HG02763 (cell line): Measurements from ENCODE around the gene TRAF3.
A peak's percentile ranks its signal among the peaks of the same experiment; 100 is the strongest.
"Not testable (repeated sequence)": the region's sequence is repeated elsewhere in the genome, so short reads cannot be mapped to it uniquely, and the experiment has no call there.

Experiments
- ATAC-seq: cut with Tn5 transposase; IDR thresholded peaks from one replicate; pipeline ENCODE4 v1.9.1; 2021; ENCODE audit warnings: mild to moderate bottlenecking, moderate library complexity; ENCODE audit not compliant: unreplicated experiment

The TRAF3 gene

DNA sequence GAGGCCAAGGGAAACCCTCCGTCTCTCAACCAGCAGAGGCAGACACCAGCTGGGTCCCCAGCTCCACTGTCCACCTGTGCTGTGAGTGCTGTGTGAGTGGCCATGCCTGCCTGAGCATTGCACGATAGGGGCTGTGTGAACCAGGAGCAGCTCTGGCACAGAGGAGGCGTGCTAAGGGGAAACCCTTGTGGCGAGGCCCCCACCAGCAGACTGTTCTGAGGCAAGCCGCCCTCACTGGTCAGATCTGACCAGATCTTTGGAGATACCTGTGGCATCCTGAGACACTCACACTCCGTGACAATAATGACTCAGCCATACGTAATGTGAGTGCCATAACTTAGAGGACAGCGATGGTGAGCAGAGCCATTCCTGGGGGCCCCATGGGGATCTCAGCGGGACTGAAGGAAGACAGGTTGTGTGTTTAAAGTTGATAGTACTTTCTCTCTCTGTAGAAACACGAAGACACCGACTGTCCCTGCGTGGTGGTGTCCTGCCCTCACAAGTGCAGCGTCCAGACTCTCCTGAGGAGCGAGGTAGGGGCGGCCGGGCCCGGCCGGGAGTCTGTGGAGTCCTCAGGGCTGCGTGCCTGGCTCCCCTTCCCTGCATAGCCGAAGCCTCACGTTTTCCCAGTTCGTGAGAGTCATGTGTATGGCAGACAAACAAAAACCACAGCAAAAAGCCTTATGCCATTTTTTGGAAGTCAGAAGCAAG lies 108.6 kb downstream of the TRAF3 start:
- ATAC-seq, result no peak

DNA sequence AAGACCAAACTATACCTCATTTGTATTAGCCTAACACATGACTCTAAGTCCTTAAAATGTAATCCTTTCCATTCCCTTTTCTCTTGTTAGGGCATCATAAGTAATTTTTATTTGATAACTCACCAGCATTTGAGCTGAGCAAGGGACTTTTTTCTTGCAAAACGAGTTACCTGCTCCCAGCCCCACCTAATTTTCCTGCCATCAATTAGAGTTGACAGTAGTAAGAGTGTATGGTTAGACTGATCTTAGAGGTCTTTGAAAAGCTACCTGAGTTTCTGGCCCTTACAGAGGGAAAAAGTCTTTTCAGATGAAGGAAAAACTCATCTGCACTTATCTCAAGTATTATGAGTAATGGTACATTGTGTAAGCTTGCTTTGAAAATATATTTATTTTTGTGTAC lies 111.5 kb downstream of the TRAF3 start:
- ATAC-seq, result no peak

- no peak for ATAC-seq
Observed at GRCh38 chr14:102889615-102890014, 112.4 kb downstream of the TRAF3 start.

- no peak for ATAC-seq
Observed at GRCh38 chr14:102891111-102891510, 113.9 kb downstream of the TRAF3 start.

- ATAC-seq, result no peak
Observed at GRCh38 chr14:102891556-102891955, 114.3 kb downstream of the TRAF3 start.

DNA sequence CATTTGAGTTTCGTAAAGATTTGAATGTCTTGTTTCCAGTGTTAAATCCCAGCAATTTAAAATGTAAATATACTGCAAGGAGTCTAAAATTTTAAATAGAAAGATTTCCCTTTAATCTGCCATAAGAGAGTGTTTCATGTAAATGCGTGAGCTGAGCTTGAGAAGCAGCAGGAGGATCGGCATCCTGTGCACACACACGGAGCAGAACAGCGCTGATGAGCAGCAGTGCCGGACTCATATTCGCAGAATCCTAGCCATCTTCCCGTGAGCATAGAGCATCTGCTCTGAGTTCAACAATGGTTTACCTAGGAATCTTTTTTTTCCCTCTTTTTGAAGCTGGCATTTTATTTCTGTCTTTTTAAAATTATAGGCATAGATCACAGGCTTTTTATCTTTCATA lies 115.4 kb downstream of the TRAF3 start:
- no peak for ATAC-seq

- no peak for ATAC-seq
Observed at GRCh38 chr14:102893452-102893851, 116.2 kb downstream of the TRAF3 start.

DNA sequence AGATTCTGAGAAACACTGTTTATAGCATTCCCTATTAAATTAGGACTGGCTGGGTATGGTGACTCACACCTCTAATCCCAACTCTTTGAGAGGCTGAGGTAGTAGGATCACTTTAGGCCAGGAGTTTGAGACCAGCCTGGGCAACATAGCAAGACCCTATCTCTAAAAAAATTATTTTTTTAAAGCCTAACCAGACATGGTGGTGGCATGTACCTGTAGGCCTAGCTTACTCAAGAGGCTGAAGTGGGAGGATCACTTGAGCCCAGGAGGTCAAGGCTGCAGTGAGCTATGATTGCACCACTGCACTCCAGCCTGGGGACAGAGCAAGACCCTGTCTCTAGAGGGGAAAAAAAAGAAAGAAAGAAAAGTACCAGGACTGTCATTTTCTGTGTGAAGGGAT lies 119.5 kb downstream of the TRAF3 start:
- not testable (repeated sequence) for ATAC-seq

GRCh38 chr14:102897299-102898027 lies 120.2 kb downstream of the TRAF3 start:
- ATAC-seq, result no peak

GRCh38 chr14:102898298-102898697 lies 121.0 kb downstream of the TRAF3 start:
- ATAC-seq, result no peak

DNA sequence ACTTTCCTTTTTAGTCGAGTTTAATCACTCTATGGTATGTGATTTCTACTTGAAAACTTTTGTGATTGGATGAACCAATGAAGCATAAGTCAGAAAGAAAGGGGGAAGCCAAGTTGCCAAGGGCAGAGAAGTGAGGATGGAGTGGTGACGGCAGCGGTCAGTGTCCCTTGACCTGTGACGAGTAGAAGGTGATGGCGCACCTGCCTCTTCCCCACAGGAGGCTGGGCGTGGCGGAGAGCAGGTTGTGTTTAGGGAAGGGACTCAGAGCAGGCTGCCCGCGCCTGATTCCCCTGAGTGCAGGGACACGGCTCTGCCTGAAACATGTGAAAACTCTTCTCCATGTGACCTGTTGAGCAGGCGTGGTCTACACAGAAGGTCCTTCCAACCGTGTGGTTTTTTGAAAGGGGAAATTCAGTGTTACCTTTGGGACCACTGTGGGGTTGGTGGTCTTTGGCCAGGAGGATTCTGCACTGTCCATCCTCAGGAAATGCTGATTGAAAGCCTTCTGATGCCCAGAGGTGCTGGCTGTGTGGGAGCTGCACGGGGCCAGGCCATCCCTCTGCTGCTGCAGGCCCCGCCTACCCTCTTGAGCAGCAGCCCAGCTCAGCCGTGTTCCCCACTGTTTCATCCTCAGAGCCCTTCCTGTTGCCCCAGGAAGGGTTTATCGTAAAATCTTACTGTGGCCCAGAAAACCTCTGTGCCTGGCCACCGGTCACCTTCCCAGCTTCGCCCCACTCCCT lies 121.7 kb downstream of the TRAF3 start:
- ATAC-seq, result no peak

DNA sequence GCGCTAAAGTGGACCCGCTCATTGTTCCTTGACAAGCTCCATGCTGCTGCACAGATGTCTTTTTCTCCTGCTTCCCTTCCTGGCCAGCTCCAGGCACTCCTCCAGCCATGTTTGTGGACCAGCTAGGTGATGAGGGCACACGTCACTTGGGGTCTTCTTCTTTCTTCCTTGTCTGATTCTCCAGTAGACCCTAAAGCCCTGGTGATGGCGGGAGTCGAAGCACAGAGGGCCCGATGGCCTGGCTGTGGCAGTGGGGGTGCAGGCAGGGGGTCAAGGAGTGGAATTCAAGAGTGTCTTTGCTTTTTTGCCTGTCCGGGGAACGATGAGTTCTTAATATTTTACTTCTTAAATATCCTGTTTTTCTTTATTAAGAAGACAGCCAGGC lies 122.3 kb downstream of the TRAF3 start:
- ATAC-seq, result no peak

- ATAC-seq, result peak; percentile 55
Observed at GRCh38 chr14:102900631-102901571, 123.7 kb downstream of the TRAF3 start.

GRCh38 chr14:102901633-102902032 lies 124.4 kb downstream of the TRAF3 start:
- peak; percentile 66 for ATAC-seq

GRCh38 chr14:102902086-102902485 lies 124.8 kb downstream of the TRAF3 start:
- ATAC-seq, result peak; percentile 12

DNA sequence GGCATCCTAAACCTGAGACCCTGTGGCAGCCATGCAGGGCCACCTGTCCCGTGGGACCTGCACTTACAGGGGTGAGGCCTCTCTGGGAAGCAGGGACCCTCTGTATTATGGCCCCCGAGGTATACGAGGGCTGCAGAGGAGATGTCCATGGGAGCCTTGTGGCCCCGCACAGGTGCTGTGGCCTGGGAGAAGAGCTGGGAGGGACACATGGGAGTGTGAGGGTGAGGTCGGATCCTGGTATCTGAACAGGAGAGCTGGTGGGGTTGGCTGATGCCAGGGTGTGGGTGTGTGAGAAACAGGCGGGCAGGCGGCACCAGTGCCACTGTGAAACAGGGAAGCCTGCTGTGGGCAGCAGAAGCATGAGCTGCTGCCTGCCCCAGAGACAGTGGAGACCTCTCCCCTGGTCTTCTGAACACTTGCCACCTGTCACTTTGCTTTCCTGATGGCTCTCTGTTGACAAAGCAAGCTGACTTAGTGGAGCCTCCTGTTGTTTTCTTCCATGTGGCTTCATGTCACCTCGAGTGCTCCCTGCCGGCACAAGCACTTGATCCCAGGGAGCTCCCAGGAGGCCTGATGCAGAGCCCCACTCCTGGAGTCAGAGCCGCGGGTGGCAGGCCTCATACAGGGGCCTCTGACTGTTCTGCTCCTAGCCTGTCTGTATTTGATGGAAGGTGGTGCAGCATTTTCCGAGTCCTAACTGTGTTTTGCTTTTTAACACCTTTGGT lies 125.4 kb downstream of the TRAF3 start:
- no peak for ATAC-seq

- ATAC-seq, result no peak
Observed at GRCh38 chr14:102903248-102903888, 126.1 kb downstream of the TRAF3 start.

DNA sequence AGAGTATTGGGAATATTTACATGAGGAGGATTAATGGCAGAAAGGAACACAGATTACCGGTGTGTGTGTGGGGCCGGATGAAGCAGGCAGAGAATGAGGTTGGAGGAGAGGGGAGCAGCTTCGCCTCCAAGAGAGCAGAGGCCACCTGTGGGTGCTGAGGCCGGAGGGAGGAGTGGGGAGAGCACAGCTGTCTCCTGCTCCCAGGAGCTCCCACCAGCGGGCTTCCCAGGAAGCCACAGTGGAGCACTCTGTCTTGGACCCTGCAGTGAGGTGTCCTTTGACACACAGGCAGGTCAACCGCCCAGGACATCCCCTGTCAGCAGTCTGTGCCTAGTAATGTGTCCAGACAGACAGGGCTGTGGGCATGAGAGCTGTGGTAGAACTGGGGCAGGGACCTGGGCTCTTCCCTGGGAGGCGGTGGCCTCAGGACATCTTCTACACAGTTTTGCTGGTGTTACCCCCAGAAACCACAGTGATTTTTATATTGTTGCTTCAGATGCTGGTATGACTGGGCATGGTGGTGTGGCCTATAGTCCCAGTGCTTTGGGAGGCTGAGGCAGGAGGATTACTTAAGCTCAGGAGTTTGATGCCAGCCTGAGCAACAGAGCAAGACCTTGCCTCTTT lies 126.8 kb downstream of the TRAF3 start:
- no peak for ATAC-seq
